Endothelial cell of umbilical vein (primary cell): Measurements from ENCODE around the gene LRRC8C. TPM values are rescaled to one million over a fixed set of nuclear protein-coding genes. Genes with fewer than 3 reads are reported as not detected.

ENCODE experiments used
- BruUV-seq: library from RNA; stranded (reverse); fragments of 400-500 nt; replicated peaks from 2 replicates; lab custom pipeline; 2021; lab: Mats Ljungman, UMichigan
- CTCF ChIA-PET: fragments of 300-600, 350-600 bp; sonication (Branson Sonifier 250); formaldehyde crosslinking; loops from one replicate; lab custom pipeline; 2021; ENCODE audit warnings: antibody characterized with exemption, inconsistent platforms; lab: Charles Lee
- POLR2A ChIA-PET: fragments of 300-600, 350-600 bp; sonication (Branson Sonifier 250); formaldehyde crosslinking; loops from one replicate; lab custom pipeline; 2021; ENCODE audit warnings: antibody characterized with exemption, inconsistent platforms; lab: Charles Lee
- DNase-seq: peaks from one replicate; pipeline ENCODE4 v3.0.0-alpha.2; 2011; ENCODE audit warnings: low read depth, low spot score
- FAIRE-seq: peaks from 2 replicates; lab custom pipeline; 2011; peaks lifted over from hg19 to GRCh38; lab: Jason Lieb, UNC
- H2AFZ ChIP-seq: 2 replicates; pipeline ENCODE4 v1.6.0; 2012; ENCODE audit warnings: low read depth, low read length, control low read depth, inconsistent platforms
- H3K27ac ChIP-seq: 2 replicates; pipeline ENCODE4 v1.5.1; 2011; ENCODE audit warnings: low read depth, mild to moderate bottlenecking, control low read depth, low read length, moderate library complexity; ENCODE audit not compliant: insufficient read depth
- H3K27me3 ChIP-seq, 2 experiments: 2 replicates each; pipeline versions ENCODE4 v1.6.0 to v1.6.1; 2011; ENCODE audit warnings: low read length in 2 of 2, mixed read lengths in 1 of 2; ENCODE audit not compliant: control insufficient read depth in 2 of 2, insufficient read depth in 2 of 2
- H3K36me3 ChIP-seq, 2 experiments: 2 replicates in 1 of 2; 3 replicates in 1 of 2; pipeline ENCODE4 v1.5.1; 2011; ENCODE audit warnings: low read length in 2 of 2, mild to moderate bottlenecking in 1 of 2, moderate library complexity in 1 of 2; ENCODE audit not compliant: control insufficient read depth in 2 of 2, insufficient read depth in 2 of 2; ENCODE audit errors: extremely low read depth in 1 of 2
- H3K4me1 ChIP-seq: 3 replicates; pipeline ENCODE4 v1.5.1; 2011; ENCODE audit warnings: mild to moderate bottlenecking, low read length; ENCODE audit not compliant: control insufficient read depth, insufficient read depth; ENCODE audit errors: extremely low read depth
- H3K4me2 ChIP-seq: 2 replicates; pipeline ENCODE4 v1.6.1; 2011; ENCODE audit warnings: low read length, control low read depth, mixed read lengths; ENCODE audit not compliant: insufficient read depth
- H3K4me3 ChIP-seq, 3 experiments: fragments of 200-600 bp in 1 of 3; sonication (generic), shearing (Covaris generic) in 1 of 3; replicated peaks in 1 of 3; 2 replicates each; pipeline ENCODE4 v1.5.1; 2011 to 2016; ENCODE audit warnings: control low read depth in 3 of 3, low read length in 3 of 3, mild to moderate bottlenecking in 2 of 3, inconsistent platforms in 1 of 3, low read depth in 1 of 3, moderate library complexity in 1 of 3; ENCODE audit not compliant: insufficient read depth in 1 of 3
- H3K79me2 ChIP-seq: 2 replicates; pipeline ENCODE4 v1.6.0; 2012; ENCODE audit warnings: low read length, inconsistent platforms; ENCODE audit not compliant: control insufficient read depth, insufficient read depth
- H3K9ac ChIP-seq: replicated peaks from 2 replicates; pipeline ENCODE3; 2011; ENCODE audit warnings: low read length, control low read depth; ENCODE audit not compliant: insufficient read depth; ENCODE audit errors: extremely low read depth
- H3K9me1 ChIP-seq: replicated peaks from 3 replicates; pipeline ENCODE4 v1.6.0; 2011; ENCODE audit warnings: mild to moderate bottlenecking, low read length; ENCODE audit not compliant: control insufficient read depth, insufficient read depth; ENCODE audit errors: extremely low read depth
- H3K9me3 ChIP-seq: replicated peaks from 2 replicates; pipeline ENCODE4 v1.5.1; 2012; ENCODE audit warnings: low read length, inconsistent platforms; ENCODE audit not compliant: control insufficient read depth, insufficient read depth
- H4K20me1 ChIP-seq: replicated peaks from 2 replicates; pipeline ENCODE3; 2011; ENCODE audit warnings: mild to moderate bottlenecking, low read length; ENCODE audit not compliant: control insufficient read depth, insufficient read depth; ENCODE audit errors: extremely low read depth
- CTCF ChIP-seq, 2 donors: IDR thresholded peaks; 1 replicate in 1 of 2; 2 replicates in 1 of 2; pipeline ENCODE4 v1.5.1; 2011; ENCODE audit warnings: low read length in 2 of 2, mild to moderate bottlenecking in 2 of 2, moderate library complexity in 2 of 2, control low read depth in 1 of 2, inconsistent platforms in 1 of 2, low read depth in 1 of 2; ENCODE audit not compliant: insufficient read depth in 1 of 2; ENCODE audit errors: extremely low read depth in 1 of 2
- EZH2 ChIP-seq: IDR thresholded peaks from 2 replicates; pipeline ENCODE4 v1.6.1; 2012; ENCODE audit warnings: borderline replicate concordance, low read depth, mild to moderate bottlenecking, moderate library complexity, low read length, inconsistent platforms; ENCODE audit not compliant: severe bottlenecking
- FOS ChIP-seq: IDR thresholded peaks from 2 replicates; pipeline ENCODE4 v1.6.1; 2011; ENCODE audit warnings: mild to moderate bottlenecking, low read length, moderate library complexity, borderline replicate concordance; ENCODE audit not compliant: insufficient read depth
- GATA2 ChIP-seq: IDR thresholded peaks from 2 replicates; pipeline ENCODE4 v1.7.0; 2011; ENCODE audit warnings: low read depth, mild to moderate bottlenecking, moderate library complexity, mixed read lengths, low read length; ENCODE audit not compliant: insufficient read length, insufficient read depth
- JUN ChIP-seq: IDR thresholded peaks from 2 replicates; pipeline ENCODE4 v1.6.1; 2011; ENCODE audit warnings: borderline replicate concordance, low read depth; ENCODE audit not compliant: insufficient read length, insufficient read depth
- MAX ChIP-seq: IDR thresholded peaks from 2 replicates; pipeline ENCODE4 v1.6.1; 2011; ENCODE audit not compliant: insufficient read depth, insufficient read length
- MYC ChIP-seq: IDR thresholded peaks from one replicate; pipeline ENCODE4 v1.6.1; 2011; ENCODE audit warnings: mild to moderate bottlenecking, low read depth, low read length
- POLR2A ChIP-seq: IDR thresholded peaks from 2 replicates; pipeline ENCODE4 v1.6.1; 2012; ENCODE audit warnings: low read depth, mild to moderate bottlenecking, control low read depth, low read length
- dilution Hi-C: fragments of 300-500 bp; cut with MboI; formaldehyde crosslinking; loops from one replicate; pipeline ENCODE4 v1.15.0; 2019; ENCODE audit warnings: low sequenced_read_pairs; ENCODE audit not compliant: extremely low pct_ligation_motif_present
- intact Hi-C: fragments of 100-400 bp; cut with micrococcal nuclease; formaldehyde crosslinking; loops from one replicate; pipeline ENCODE4 v1.10.0; 2022
- polyA plus RNA-seq, 4 experiments: library from polyadenylated mRNA; depleted of rRNA in 3 of 4; stranded (reverse) in 3 of 4; unstranded in 1 of 4; fragments of >200 nt; gene quantifications; 2 replicates each; pipeline versions ENCODE4 v1.2.1 to v1.2.3, GENCODE V29; 2011 to 2012; ENCODE audit warnings: missing spikeins in 1 of 4
- total RNA-seq: library from RNA; stranded (reverse); gene quantifications from 2 replicates; pipeline ENCODE4 v1.2.3, GENCODE V29; 2021

Gene LRRC8C
- total and polyA plus RNA-seq, 2 donors (not counting 3 experiments of a cell fraction or from before 2014, with no cell fraction given) = 33.6 to 51.5 TPM

DNA sequence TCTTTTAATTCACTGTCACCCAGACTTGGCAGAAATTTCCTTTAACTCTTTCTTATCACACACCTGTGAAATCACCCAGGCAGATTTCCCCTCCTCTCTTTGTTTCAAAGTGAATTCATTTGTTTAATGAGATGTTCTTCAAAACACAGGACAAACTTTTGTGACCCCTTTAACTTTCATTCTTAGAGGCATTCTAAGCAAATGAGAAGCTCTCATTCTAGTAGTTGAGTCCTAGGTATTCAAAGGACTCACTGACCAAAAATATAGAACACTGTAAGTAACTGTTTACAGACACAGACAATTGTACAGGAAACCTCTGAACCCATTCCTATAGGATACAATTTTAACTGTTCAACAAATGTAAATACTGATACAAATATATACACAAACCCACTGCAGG lies 16.9 kb downstream of the LRRC8C start:
- CTCF ChIA-PET = interaction anchor here (1.2 kb wide), 1 partner anchor 20 kb away, joined by 3 read pairs; no protein-coding TSS in a partner anchor
- DNase-seq (no peak), FAIRE-seq (no peak)
- peaks cover 2% of the 10 kb centered on the region for H3K9me3 ChIP-seq
- H3K27me3 ChIP-seq = no peaks in the 10 kb centered on the region
- dilution Hi-C loops = no loop called here
- H3K9me1 ChIP-seq = peaks cover 3% of the 10 kb centered on the region
- H3K27ac ChIP-seq = no peak overlapping the region
- H3K36me3 ChIP-seq = peaks cover 0 to 2% of the 10 kb centered on the region in 2 experiments
- no TSS peak for BruUV-seq
- H3K9ac ChIP-seq = no peak overlapping the region
- no peak for TF ChIP-seq GATA2
- TF ChIP-seq JUN = no peak
- TF ChIP-seq MYC = no peak
- no peak for TF ChIP-seq CTCF (IDR thresholded peaks at IDR 0.05; ENCODE audit: extremely low read depth in 1 of 2, insufficient read depth in 1 of 2, low read depth in 1 of 2, low read length in 2 of 2)
- no peak for TF ChIP-seq MAX
- intact Hi-C loops = no loop called here
- no peak overlapping the region for H3K4me2 ChIP-seq
- peaks cover 98% of the 10 kb centered on the region for H3K79me2 ChIP-seq
- peaks cover 36% of the 10 kb centered on the region for H4K20me1 ChIP-seq
- no peaks in the 10 kb centered on the region for H3K4me1 ChIP-seq
- H2AFZ ChIP-seq = no peak overlapping the region
- H3K4me3 ChIP-seq = no peak overlapping the region
- POLR2A ChIA-PET = no interaction called here

- Histone ChIP-seq H4K20me1 (peaks cover 30% of the 10 kb centered on the region), H3K27ac (no peak overlapping the region), H3K9me1 (peaks cover 3% of the 10 kb centered on the region), H3K79me2 (peaks cover 100% of the 10 kb centered on the region), H3K27me3 (no peaks in the 10 kb centered on the region), H3K36me3 (no peaks in the 10 kb centered on the region), H3K9ac (no peak overlapping the region), H3K4me1 (peaks cover 6% of the 10 kb centered on the region), H3K4me3 (no peak overlapping the region), H3K4me2 (no peak overlapping the region), H2AFZ (no peak overlapping the region), H3K9me3 (no peaks in the 10 kb centered on the region)
- dilution Hi-C loops (no loop called here), intact Hi-C loops (no loop called here)
- DNase-seq (no peak), FAIRE-seq (no peak)
- TF ChIP-seq CTCF (IDR thresholded peaks at IDR 0.05; ENCODE audit: extremely low read depth in 1 of 2, insufficient read depth in 1 of 2, low read depth in 1 of 2, low read length in 2 of 2) = no peak
- no peak for TF ChIP-seq GATA2
- TF ChIP-seq JUN = no peak
- TF ChIP-seq MAX = no peak
- no peak for TF ChIP-seq FOS
- no peak for TF ChIP-seq EZH2
- no peak for TF ChIP-seq POLR2A
- no peak for TF ChIP-seq MYC
- BruUV-seq = no TSS peak
- ChIA-PET POLR2A (no interaction called here), CTCF (no interaction called here)
Observed at GRCh38 chr1:89652373-89652772, 19.5 kb downstream of the LRRC8C start.
